Activated CD4-positive, alpha-beta T cell treated with anti-CD3 and anti-CD28 coated beads, Interleukin-2, amount 50 U/mL, for 4 hours (primary cell): ENCODE results near the gene ABCA1.
"Not testable (repeated sequence)": the region's sequence is repeated elsewhere in the genome, so short reads cannot be mapped to it uniquely, and the experiment has no call there.

Experiments used
- DNase-seq, 2 experiments: peaks; one replicate each; pipeline ENCODE4 v3.0.0-alpha.2; 2020

ABCA1 gene

GRCh38 chr9:104905153-104905901, 22.6 kb downstream of the ABCA1 start:
- no peak for DNase-seq

- DNase-seq = no peak
These were observed 24.3 kb downstream of the ABCA1 start for GRCh38 chr9:104903609-104904008.

- DNase-seq = no peak
These were observed 27.1 kb downstream of the ABCA1 start for GRCh38 chr9:104900871-104901270.

GRCh38 chr9:104900324-104900723, 27.6 kb downstream of the ABCA1 start:
- DNase-seq = no peak

GRCh38 chr9:104899759-104900247, 28.2 kb downstream of the ABCA1 start:
- DNase-seq = no peak

- not testable (repeated sequence) for DNase-seq
These were observed 29.6 kb downstream of the ABCA1 start for GRCh38 chr9:104898376-104898775.

- no peak for DNase-seq
These were observed 31.8 kb downstream of the ABCA1 start for GRCh38 chr9:104896131-104896530.

- DNase-seq = no peak
These were observed 32.4 kb downstream of the ABCA1 start for GRCh38 chr9:104895572-104895971.

- DNase-seq = no peak
These were observed 35.3 kb downstream of the ABCA1 start for GRCh38 chr9:104892701-104893100.

GRCh38 chr9:104890433-104890770, 37.6 kb downstream of the ABCA1 start:
- no peak for DNase-seq

GRCh38 chr9:104885818-104886709, 41.9 kb downstream of the ABCA1 start:
- no peak for DNase-seq

- DNase-seq = no peak
These were observed 44.8 kb downstream of the ABCA1 start for GRCh38 chr9:104883169-104883568.

GRCh38 chr9:104882566-104882965, 45.4 kb downstream of the ABCA1 start:
- no peak for DNase-seq

- DNase-seq = no peak
These were observed 45.9 kb downstream of the ABCA1 start for GRCh38 chr9:104882086-104882485.

- DNase-seq = no peak
These were observed 48.2 kb downstream of the ABCA1 start for GRCh38 chr9:104879555-104880309.

- DNase-seq = no peak
These were observed 51.4 kb downstream of the ABCA1 start for GRCh38 chr9:104876587-104876986.

GRCh38 chr9:104875897-104876296, 52.1 kb downstream of the ABCA1 start:
- DNase-seq = no peak

- no peak for DNase-seq
These were observed 52.6 kb downstream of the ABCA1 start for GRCh38 chr9:104875320-104875719.

GRCh38 chr9:104873489-104873850, 54.5 kb downstream of the ABCA1 start:
- DNase-seq = no peak

GRCh38 chr9:104872656-104873488, 55.1 kb downstream of the ABCA1 start:
- DNase-seq = no peak

- DNase-seq = no peak
These were observed 55.9 kb downstream of the ABCA1 start for GRCh38 chr9:104871961-104872527.

GRCh38 chr9:104869811-104870210, 58.1 kb downstream of the ABCA1 start:
- no peak for DNase-seq
